Neural cell (in vitro differentiated cells): Measurements from ENCODE around the gene XIRP2. TPM values are rescaled to one million over a fixed set of nuclear protein-coding genes. Genes with fewer than 3 reads are reported as not detected.

Experiments
- H2AFZ ChIP-seq: fragments of 200-600, 300-800 bp; sonication (generic), shearing (Covaris generic); 2 replicates; pipeline ENCODE4 v1.6.0; 2014; ENCODE audit warnings: low read depth, mild to moderate bottlenecking, antibody characterized with exemption, low read length, moderate library complexity
- H3F3A ChIP-seq: fragments of 200-600 bp; shearing (Covaris generic); 2 replicates; pipeline ENCODE4 v1.6.1; 2016; ENCODE audit warnings: mild to moderate bottlenecking, moderate library complexity, mixed read lengths, antibody characterized with exemption, low read length; ENCODE audit not compliant: insufficient read depth, poor library complexity, severe bottlenecking
- H3K27ac ChIP-seq: fragments of 200-600, 300-800 bp; sonication (generic), shearing (Covaris generic); 2 replicates; pipeline ENCODE4 v1.5.1; 2014; ENCODE audit warnings: mild to moderate bottlenecking, low read length, moderate library complexity
- H3K27me3 ChIP-seq: fragments of 300-800, 200-600 bp; sonication (generic), shearing (Covaris generic); 2 replicates; pipeline ENCODE4 v1.6.0; 2014; ENCODE audit warnings: mild to moderate bottlenecking, low read depth, low read length, moderate library complexity; ENCODE audit not compliant: insufficient read depth
- H3K36me3 ChIP-seq: fragments of 300-800, 200-600 bp; sonication (generic), shearing (Covaris generic); 2 replicates; pipeline ENCODE4 v1.5.1; 2014; ENCODE audit warnings: mild to moderate bottlenecking, antibody characterized with exemption, low read length, moderate library complexity; ENCODE audit not compliant: insufficient read depth
- H3K4me2 ChIP-seq: fragments of 300-800, 200-600 bp; sonication (generic), shearing (Covaris generic); 2 replicates; pipeline ENCODE4 v1.6.0; 2014; ENCODE audit warnings: mild to moderate bottlenecking, low read length
- H3K4me3 ChIP-seq: fragments of 300-800, 200-600 bp; sonication (generic), shearing (Covaris generic); 2 replicates; pipeline ENCODE4 v1.5.1; 2014; ENCODE audit warnings: mild to moderate bottlenecking, low read length, moderate library complexity
- H3K79me2 ChIP-seq: fragments of 200-600 bp; shearing (Covaris generic); replicated peaks from 2 replicates; pipeline ENCODE4 v1.6.0; 2014; ENCODE audit warnings: mild to moderate bottlenecking, low read length, moderate library complexity; ENCODE audit not compliant: insufficient read depth
- H3K9ac ChIP-seq: fragments of 300-800, 200-600 bp; sonication (generic), shearing (Covaris generic); 2 replicates; pipeline ENCODE4 v1.6.1; 2016; ENCODE audit warnings: mild to moderate bottlenecking, low read length, mixed read lengths
- H3K9me2 ChIP-seq: fragments of 200-600 bp; shearing (Covaris generic); 2 replicates; pipeline ENCODE4 v1.6.1; 2016; ENCODE audit warnings: mild to moderate bottlenecking, low read length, mixed read lengths; ENCODE audit not compliant: insufficient read depth
- H3K9me3 ChIP-seq: fragments of 200-600, 300-800 bp; sonication (generic), shearing (Covaris generic); 2 replicates; pipeline ENCODE4 v1.6.1; 2016; ENCODE audit warnings: mild to moderate bottlenecking, mixed run types, low read length, moderate library complexity, mixed read lengths
- H4K20me1 ChIP-seq: fragments of 200-600 bp; shearing (Covaris generic); 2 replicates; pipeline ENCODE4 v1.6.1; 2016; ENCODE audit warnings: mild to moderate bottlenecking, mixed run types; ENCODE audit not compliant: insufficient read depth
- CTCF ChIP-seq: fragments of 450-650 bp; IDR thresholded peaks from 2 replicates; pipeline ENCODE4 v1.5.1; 2014; ENCODE audit warnings: antibody characterized with exemption, mild to moderate bottlenecking, moderate library complexity; ENCODE audit not compliant: poor library complexity, severe bottlenecking
- EP300 ChIP-seq: fragments of 450-650 bp; conservative IDR thresholded peaks from 2 replicates; pipeline ENCODE4 v1.6.1; 2014; ENCODE audit warnings: antibody characterized with exemption, mild to moderate bottlenecking, moderate library complexity; ENCODE audit not compliant: poor library complexity, severe bottlenecking
- EZH2 ChIP-seq: fragments of 200-600, 300-800 bp; shearing (Covaris generic), sonication (generic); IDR thresholded peaks from 2 replicates; pipeline ENCODE4 v1.6.1; 2014; ENCODE audit warnings: antibody characterized with exemption, low read length, borderline replicate concordance, mild to moderate bottlenecking; ENCODE audit not compliant: insufficient read depth, poor library complexity, severe bottlenecking
- MXI1 ChIP-seq: fragments of 450-650 bp; conservative IDR thresholded peaks from 2 replicates; pipeline ENCODE4 v1.6.1; 2014; ENCODE audit warnings: antibody characterized with exemption, mild to moderate bottlenecking; ENCODE audit not compliant: poor library complexity, severe bottlenecking
- POLR2AphosphoS5 ChIP-seq: IDR thresholded peaks from 2 replicates; pipeline ENCODE4 v1.6.1; 2012
- RAD21 ChIP-seq: fragments of 450-650 bp; conservative IDR thresholded peaks from 2 replicates; pipeline ENCODE4 v1.6.1; 2014; ENCODE audit warnings: antibody characterized with exemption, mild to moderate bottlenecking, moderate library complexity
- SMC3 ChIP-seq: fragments of 450-650 bp; conservative IDR thresholded peaks from 2 replicates; pipeline ENCODE4 v1.6.1; 2014; ENCODE audit warnings: antibody characterized with exemption, mild to moderate bottlenecking, moderate library complexity; ENCODE audit not compliant: poor library complexity
- TAF1 ChIP-seq: IDR thresholded peaks from 2 replicates; pipeline ENCODE4 v1.6.1; 2012; ENCODE audit warnings: low read depth
- polyA plus RNA-seq: library from polyadenylated mRNA; depleted of rRNA; stranded (reverse); fragments of >200 nt; gene quantifications from 2 replicates; pipeline ENCODE4 v1.2.3, GENCODE V29; 2014
- TF ChIP-seq, protein P1 (sequence below): IDR thresholded peaks from 2 replicates; pipeline ENCODE4 v1.6.1; 2012; ENCODE audit warnings: borderline replicate concordance

Gene XIRP2
- polyA plus RNA-seq, 1 donor from 2014 or later: not detected

DNA sequence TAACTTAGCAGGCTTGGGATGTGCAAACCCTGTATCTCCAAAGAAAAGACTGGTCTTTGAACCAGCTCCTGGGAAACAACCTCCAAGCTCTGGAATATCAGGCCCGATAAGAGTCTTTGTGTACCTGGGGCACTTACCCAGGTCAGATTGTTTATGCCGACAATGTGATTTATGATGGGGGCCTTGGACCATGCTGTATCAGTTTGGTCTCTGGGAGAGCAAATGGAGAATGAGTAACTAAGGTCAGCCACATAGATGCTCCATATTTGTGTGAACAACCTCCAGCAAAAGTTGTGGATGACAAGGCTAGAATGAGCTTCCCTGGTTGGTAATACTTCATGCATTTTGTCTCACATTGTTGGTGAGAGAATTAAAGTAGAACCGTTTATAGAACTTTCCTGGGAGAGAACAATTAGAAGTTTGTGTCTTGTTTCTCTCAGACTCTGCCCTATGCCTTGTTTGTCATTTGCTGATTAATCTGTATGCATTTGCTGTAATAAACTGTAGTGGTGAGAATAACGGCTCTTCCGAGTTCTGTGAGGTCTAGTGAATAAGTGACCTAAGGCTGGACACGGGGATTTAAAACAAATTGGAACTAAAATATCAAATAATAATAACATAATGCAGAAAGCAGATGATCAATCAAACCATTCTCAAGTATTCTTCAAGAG, 259.1 kb downstream of the XIRP2 start:
- H3K9me3 ChIP-seq: no peaks in the 10 kb centered on the region
- TF ChIP-seq EZH2 (no peak), EP300 (no peak), POLR2AphosphoS5 (no peak), MXI1 (no peak), RAD21 (no peak), SMC3 (no peak), TAF1 (no peak), CTCF (no peak)
- TF ChIP-seq, protein P1, sequence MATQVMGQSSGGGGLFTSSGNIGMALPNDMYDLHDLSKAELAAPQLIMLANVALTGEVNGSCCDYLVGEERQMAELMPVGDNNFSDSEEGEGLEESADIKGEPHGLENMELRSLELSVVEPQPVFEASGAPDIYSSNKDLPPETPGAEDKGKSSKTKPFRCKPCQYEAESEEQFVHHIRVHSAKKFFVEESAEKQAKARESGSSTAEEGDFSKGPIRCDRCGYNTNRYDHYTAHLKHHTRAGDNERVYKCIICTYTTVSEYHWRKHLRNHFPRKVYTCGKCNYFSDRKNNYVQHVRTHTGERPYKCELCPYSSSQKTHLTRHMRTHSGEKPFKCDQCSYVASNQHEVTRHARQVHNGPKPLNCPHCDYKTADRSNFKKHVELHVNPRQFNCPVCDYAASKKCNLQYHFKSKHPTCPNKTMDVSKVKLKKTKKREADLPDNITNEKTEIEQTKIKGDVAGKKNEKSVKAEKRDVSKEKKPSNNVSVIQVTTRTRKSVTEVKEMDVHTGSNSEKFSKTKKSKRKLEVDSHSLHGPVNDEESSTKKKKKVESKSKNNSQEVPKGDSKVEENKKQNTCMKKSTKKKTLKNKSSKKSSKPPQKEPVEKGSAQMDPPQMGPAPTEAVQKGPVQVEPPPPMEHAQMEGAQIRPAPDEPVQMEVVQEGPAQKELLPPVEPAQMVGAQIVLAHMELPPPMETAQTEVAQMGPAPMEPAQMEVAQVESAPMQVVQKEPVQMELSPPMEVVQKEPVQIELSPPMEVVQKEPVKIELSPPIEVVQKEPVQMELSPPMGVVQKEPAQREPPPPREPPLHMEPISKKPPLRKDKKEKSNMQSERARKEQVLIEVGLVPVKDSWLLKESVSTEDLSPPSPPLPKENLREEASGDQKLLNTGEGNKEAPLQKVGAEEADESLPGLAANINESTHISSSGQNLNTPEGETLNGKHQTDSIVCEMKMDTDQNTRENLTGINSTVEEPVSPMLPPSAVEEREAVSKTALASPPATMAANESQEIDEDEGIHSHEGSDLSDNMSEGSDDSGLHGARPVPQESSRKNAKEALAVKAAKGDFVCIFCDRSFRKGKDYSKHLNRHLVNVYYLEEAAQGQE: no peak
- no peaks in the 10 kb centered on the region for H3K9me2 ChIP-seq
- H3K36me3 ChIP-seq: no peaks in the 10 kb centered on the region
- no peaks in the 10 kb centered on the region for H4K20me1 ChIP-seq
- H3F3A ChIP-seq: no peaks in the 10 kb centered on the region
- H3K4me3 ChIP-seq: no peak overlapping the region
- H2AFZ ChIP-seq: no peak overlapping the region
- H3K79me2 ChIP-seq: no peaks in the 10 kb centered on the region
- no peak overlapping the region for H3K27ac ChIP-seq
- H3K9ac ChIP-seq: no peak overlapping the region
- no peak overlapping the region for H3K4me2 ChIP-seq
- H3K27me3 ChIP-seq: no peaks in the 10 kb centered on the region

DNA sequence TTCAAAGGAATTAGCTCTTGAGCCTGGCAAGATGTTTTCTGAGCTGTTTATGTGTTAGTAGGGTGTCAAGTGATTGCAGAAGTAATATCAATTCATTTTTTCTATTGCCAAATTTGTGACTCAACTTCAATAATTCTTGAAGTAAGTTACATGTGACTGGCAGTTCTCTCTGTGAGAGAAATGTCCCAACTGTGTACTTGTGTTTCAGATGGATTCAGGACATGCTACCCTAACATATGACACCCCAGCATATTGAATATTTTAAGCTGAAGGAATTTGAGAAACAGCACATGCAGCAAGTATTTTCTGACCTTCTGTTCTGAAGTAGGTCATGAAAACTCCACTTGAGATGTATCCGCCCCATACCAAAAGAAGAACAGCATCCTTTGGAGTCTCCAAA, 263.6 kb downstream of the XIRP2 start:
- Histone ChIP-seq H3K79me2 (no peaks in the 10 kb centered on the region), H3K27ac (no peak overlapping the region), H3K9me3 (no peaks in the 10 kb centered on the region), H3F3A (no peaks in the 10 kb centered on the region), H3K9me2 (no peaks in the 10 kb centered on the region), H3K36me3 (no peaks in the 10 kb centered on the region), H3K4me2 (no peak overlapping the region), H3K27me3 (no peaks in the 10 kb centered on the region), H3K4me3 (no peak overlapping the region), H4K20me1 (no peaks in the 10 kb centered on the region), H3K9ac (no peak overlapping the region), H2AFZ (no peak overlapping the region)
- TF ChIP-seq TAF1 (no peak), SMC3 (no peak), RAD21 (no peak), CTCF (no peak)
- TF ChIP-seq, protein P1: no peak
